T-helper 17 cell (primary cell): Measurements from ENCODE around the gene PACRG. TPM values are rescaled to one million over a fixed set of nuclear protein-coding genes. Genes with fewer than 3 reads are reported as not detected.

Experiments
- ATAC-seq: fragments of 150-1000 bp; cut with Tn5 transposase; 2 replicates; pipeline ENCODE4 v1.10.0; 2021; ENCODE audit warnings: mild to moderate bottlenecking, moderate library complexity
- DNase-seq, 3 donors: peaks; one replicate each; pipeline versions ENCODE4 v3.0.0 to v3.0.0-alpha.2; 2020 to 2021
- H3K9me3 ChIP-seq: one replicate; pipeline ENCODE4 v1.7.0; 2013; ENCODE audit warnings: low read length, mild to moderate bottlenecking; ENCODE audit not compliant: control insufficient read depth, poor library complexity, severe bottlenecking
- H3K27ac Mint-ChIP-seq: one replicate; pipeline ENCODE4 v1.8.0; 2022; ENCODE audit warnings: mild to moderate bottlenecking, moderate library complexity, mixed read lengths
- H3K27me3 Mint-ChIP-seq: one replicate; pipeline ENCODE4 v1.8.0; 2022; ENCODE audit warnings: mixed read lengths
- H3K36me3 Mint-ChIP-seq: one replicate; pipeline ENCODE4 v1.8.0; 2022; ENCODE audit warnings: low read depth, mixed read lengths
- H3K4me1 Mint-ChIP-seq: one replicate; pipeline ENCODE4 v1.8.0; 2022; ENCODE audit warnings: mild to moderate bottlenecking, mixed read lengths
- H3K4me3 Mint-ChIP-seq: one replicate; pipeline ENCODE4 v1.8.0; 2022; ENCODE audit warnings: mild to moderate bottlenecking, moderate library complexity, mixed read lengths
- total RNA-seq, 4 donors: library from RNA in 2 of 4; stranded (reverse) in 2 of 4; gene quantifications; one replicate each; pipeline ENCODE4 v1.2.3 and lab custom pipeline; 2022 to 2026

Gene PACRG
- total RNA-seq, 2 donors from 2014 or later = 1.6 to 2.0 TPM

- Mint-ChIP-seq H3K36me3 (peaks cover 4% of the 10 kb centered on the region), H3K27ac (no peak overlapping the region), H3K27me3 (no peaks in the 10 kb centered on the region), H3K4me3 (no peak overlapping the region), H3K4me1 (peaks cover 5% of the 10 kb centered on the region)
- ATAC-seq = no peak
- DNase-seq = no peak
- no peaks in the 10 kb centered on the region for H3K9me3 ChIP-seq
Measured at GRCh38 chr6:162713974-162714780, 13.6 kb upstream of the PACRG start.

GRCh38 chr6:162715601-162716000 lies 12.2 kb upstream of the PACRG start:
- Mint-ChIP-seq H3K4me1 (peaks cover 5% of the 10 kb centered on the region), H3K27ac (no peak overlapping the region), H3K4me3 (no peak overlapping the region), H3K27me3 (no peaks in the 10 kb centered on the region), H3K36me3 (peaks cover 4% of the 10 kb centered on the region)
- no peaks in the 10 kb centered on the region for H3K9me3 ChIP-seq
- ATAC-seq (no peak), DNase-seq (no peak)

- ATAC-seq (no peak), DNase-seq (no peak)
- no peaks in the 10 kb centered on the region for H3K36me3 Mint-ChIP-seq
- no peak overlapping the region for H3K4me3 Mint-ChIP-seq
- no peaks in the 10 kb centered on the region for H3K27me3 Mint-ChIP-seq
- H3K4me1 Mint-ChIP-seq = peaks cover 5% of the 10 kb centered on the region
- H3K27ac Mint-ChIP-seq = no peak overlapping the region
- H3K9me3 ChIP-seq = no peaks in the 10 kb centered on the region
Measured at GRCh38 chr6:162719528-162719927, 8.2 kb upstream of the PACRG start.

- no peak for ATAC-seq
- no peaks in the 10 kb centered on the region for H3K27me3 Mint-ChIP-seq
- H3K9me3 ChIP-seq = no peaks in the 10 kb centered on the region
- DNase-seq = no peak
- H3K4me1 Mint-ChIP-seq = peaks cover 7% of the 10 kb centered on the region
- H3K27ac Mint-ChIP-seq = no peak overlapping the region
- H3K36me3 Mint-ChIP-seq = no peaks in the 10 kb centered on the region
- no peak overlapping the region for H3K4me3 Mint-ChIP-seq
Measured at GRCh38 chr6:162721404-162721687, 6.4 kb upstream of the PACRG start.

- Mint-ChIP-seq H3K27ac (no peak overlapping the region), H3K36me3 (no peaks in the 10 kb centered on the region), H3K27me3 (no peaks in the 10 kb centered on the region), H3K4me1 (peaks cover 13% of the 10 kb centered on the region), H3K4me3 (no peak overlapping the region)
- no peaks in the 10 kb centered on the region for H3K9me3 ChIP-seq
- ATAC-seq = no peak
- no peak for DNase-seq
Measured at GRCh38 chr6:162722226-162722625, 5.5 kb upstream of the PACRG start.

GRCh38 chr6:162722633-162723032 lies 5.1 kb upstream of the PACRG start:
- Mint-ChIP-seq H3K27me3 (no peaks in the 10 kb centered on the region), H3K27ac (no peak overlapping the region)

GRCh38 chr6:162726947-162727321 lies 840 bp upstream of the PACRG start:
- H3K27ac Mint-ChIP-seq = peak overlapping the region; percentile 87
- ATAC-seq (peak; percentile 3), DNase-seq (peak in 1 of 3 donors; percentile 9)
- H3K36me3 Mint-ChIP-seq = no peaks in the 10 kb centered on the region
- H3K27me3 Mint-ChIP-seq = no peaks in the 10 kb centered on the region
- no peaks in the 10 kb centered on the region for H3K9me3 ChIP-seq
- H3K4me1 Mint-ChIP-seq = peaks cover 12% of the 10 kb centered on the region
- peak overlapping the region; percentile 97 for H3K4me3 Mint-ChIP-seq

More at GRCh38 chr6:162722633-162723032, 5.1 kb upstream of the PACRG start:
- no peaks in the 10 kb centered on the region for H3K9me3 ChIP-seq
- DNase-seq (no peak), ATAC-seq (no peak)
- Mint-ChIP-seq H3K4me3 (no peak overlapping the region), H3K36me3 (no peaks in the 10 kb centered on the region), H3K4me1 (peaks cover 13% of the 10 kb centered on the region)

- peaks cover 12% of the 10 kb centered on the region for H3K4me1 Mint-ChIP-seq
- no peak for DNase-seq
Measured at GRCh38 chr6:162728197-162728596, 423 bp downstream of the PACRG start.

GRCh38 chr6:162728706-162729105 lies 932 bp downstream of the PACRG start:
- H3K4me1 Mint-ChIP-seq = peaks cover 14% of the 10 kb centered on the region
- no peak overlapping the region for H3K4me3 Mint-ChIP-seq
- H3K9me3 ChIP-seq = no peaks in the 10 kb centered on the region
- no peak for ATAC-seq
- DNase-seq = no peak
- peak overlapping the region; percentile 94 for H3K27ac Mint-ChIP-seq
- H3K36me3 Mint-ChIP-seq = no peaks in the 10 kb centered on the region
- no peaks in the 10 kb centered on the region for H3K27me3 Mint-ChIP-seq

More at GRCh38 chr6:162728197-162728596, 423 bp downstream of the PACRG start:
- Mint-ChIP-seq H3K27ac (peak overlapping the region; percentile 94), H3K4me3 (peak overlapping the region; percentile 97), H3K36me3 (no peaks in the 10 kb centered on the region), H3K27me3 (no peaks in the 10 kb centered on the region)
- no peak for ATAC-seq
- no peaks in the 10 kb centered on the region for H3K9me3 ChIP-seq

GRCh38 chr6:162730502-162730901 lies 2.7 kb downstream of the PACRG start:
- Mint-ChIP-seq H3K36me3 (no peaks in the 10 kb centered on the region), H3K4me3 (no peak overlapping the region), H3K27me3 (no peaks in the 10 kb centered on the region), H3K27ac (no peak overlapping the region), H3K4me1 (peaks cover 13% of the 10 kb centered on the region)
- ATAC-seq (no peak), DNase-seq (no peak)
- no peaks in the 10 kb centered on the region for H3K9me3 ChIP-seq

- ATAC-seq (peak; percentile 60), DNase-seq (no peak)
- no peaks in the 10 kb centered on the region for H3K36me3 Mint-ChIP-seq
- H3K4me3 Mint-ChIP-seq = no peak overlapping the region
- H3K27me3 Mint-ChIP-seq = no peaks in the 10 kb centered on the region
- H3K4me1 Mint-ChIP-seq = peaks cover 3% of the 10 kb centered on the region
- H3K27ac Mint-ChIP-seq = peak overlapping the region; percentile 82
- no peaks in the 10 kb centered on the region for H3K9me3 ChIP-seq
Measured at GRCh38 chr6:162733489-162733888, 5.7 kb downstream of the PACRG start.

- Mint-ChIP-seq H3K27me3 (no peaks in the 10 kb centered on the region), H3K4me1 (peaks cover 3% of the 10 kb centered on the region), H3K4me3 (no peak overlapping the region), H3K27ac (no peak overlapping the region), H3K36me3 (no peaks in the 10 kb centered on the region)
- ATAC-seq (no peak), DNase-seq (no peak)
- no peaks in the 10 kb centered on the region for H3K9me3 ChIP-seq
Measured at GRCh38 chr6:162736961-162737360, 9.2 kb downstream of the PACRG start.

- H3K4me1 Mint-ChIP-seq = no peaks in the 10 kb centered on the region
- H3K4me3 Mint-ChIP-seq = no peak overlapping the region
- no peaks in the 10 kb centered on the region for H3K9me3 ChIP-seq
- H3K27me3 Mint-ChIP-seq = peaks cover 11% of the 10 kb centered on the region
- no peak overlapping the region for H3K27ac Mint-ChIP-seq
- ATAC-seq = no peak
- no peak for DNase-seq
- H3K36me3 Mint-ChIP-seq = no peaks in the 10 kb centered on the region
Measured at GRCh38 chr6:162750776-162751175, 23.0 kb downstream of the PACRG start.

GRCh38 chr6:162751211-162751859 lies 23.6 kb downstream of the PACRG start:
- DNase-seq (no peak), ATAC-seq (no peak)
- no peaks in the 10 kb centered on the region for H3K9me3 ChIP-seq
- no peak overlapping the region for H3K4me3 Mint-ChIP-seq
- no peaks in the 10 kb centered on the region for H3K36me3 Mint-ChIP-seq
- H3K4me1 Mint-ChIP-seq = no peaks in the 10 kb centered on the region
- H3K27me3 Mint-ChIP-seq = peaks cover 11% of the 10 kb centered on the region
- no peak overlapping the region for H3K27ac Mint-ChIP-seq
